PFSK-1 (cell line): Measurements from ENCODE around the gene SLC22A14.

ENCODE experiments used
- FOXP2 ChIP-seq: optimal IDR thresholded peaks from 2 replicates; pipeline ENCODE3; 2011; ENCODE audit warnings: borderline replicate concordance, control low read depth, inconsistent platforms; ENCODE audit not compliant: insufficient read depth; ENCODE audit errors: extremely low read length, extremely low read depth
- POLR2AphosphoS5 ChIP-seq: IDR thresholded peaks from 2 replicates; pipeline ENCODE4 v1.6.1; 2012; ENCODE audit warnings: low read depth, mild to moderate bottlenecking, control low read depth, low read length, moderate library complexity
- REST ChIP-seq, 2 experiments: IDR thresholded peaks; 2 replicates each; pipeline versions ENCODE4 v1.6.1 to v1.8.0; 2011 to 2012; ENCODE audit warnings: low read depth in 2 of 2, low read length in 2 of 2, control low read depth in 1 of 2, inconsistent platforms in 1 of 2, mild to moderate bottlenecking in 1 of 2, moderate library complexity in 1 of 2; ENCODE audit not compliant: insufficient read depth in 1 of 2
- SIN3A ChIP-seq: IDR thresholded peaks from 2 replicates; pipeline ENCODE4 v1.6.1; 2012; ENCODE audit warnings: mild to moderate bottlenecking, low read length, moderate library complexity, borderline replicate concordance; ENCODE audit not compliant: insufficient read depth
- TAF1 ChIP-seq: IDR thresholded peaks from 2 replicates; pipeline ENCODE4 v1.6.1; 2012; ENCODE audit warnings: low read length, control low read depth, borderline replicate concordance; ENCODE audit not compliant: insufficient read depth

SLC22A14 gene

GRCh38 chr3:38366082-38366481, 84.0 kb downstream of the SLC22A14 start:
- no peak for TF ChIP-seq SIN3A

- no peak for TF ChIP-seq FOXP2
- no peak for TF ChIP-seq TAF1
- no peak for TF ChIP-seq POLR2AphosphoS5
- TF ChIP-seq REST (IDR thresholded peaks at IDR 0.05; ENCODE audit: insufficient read depth in 1 of 2, low read depth in 2 of 2, low read length in 2 of 2) = no peak
- no peak for TF ChIP-seq SIN3A
These were observed 85.7 kb downstream of the SLC22A14 start for GRCh38 chr3:38367779-38368178.
